GM18507 (cell line): Measurements from ENCODE around the gene GALR3.

Source experiments
- DNase-seq: peaks from one replicate; pipeline ENCODE4 v3.0.0; 2011; ENCODE audit warnings: low read depth; ENCODE audit not compliant: insufficient read length; ENCODE audit errors: extremely low spot score
- FAIRE-seq: peaks from 2 replicates; lab custom pipeline; 2011; peaks lifted over from hg19 to GRCh38; lab: Jason Lieb, UNC

The GALR3 gene

DNA sequence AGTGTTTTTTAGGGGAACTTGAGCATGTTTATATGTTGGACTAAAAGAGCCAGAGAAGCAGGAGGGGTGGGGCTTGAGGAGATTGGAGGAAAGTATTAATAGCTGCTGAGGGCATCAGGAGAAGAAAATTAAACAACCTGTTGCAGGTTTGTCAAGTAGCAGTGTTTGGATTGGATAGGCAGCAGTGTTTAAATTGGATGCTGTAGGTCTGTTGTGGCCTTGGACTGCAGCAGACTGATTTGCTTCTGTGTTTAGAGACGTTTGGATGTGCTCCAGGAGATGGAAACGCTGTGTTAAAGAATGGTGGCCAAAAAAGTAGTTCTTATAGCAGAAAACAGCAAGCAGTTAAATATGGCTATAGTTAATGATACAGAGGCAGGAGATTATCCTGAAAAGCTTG, 31.8 kb downstream of the GALR3 start:
- DNase-seq (no peak), FAIRE-seq (no peak)

DNA sequence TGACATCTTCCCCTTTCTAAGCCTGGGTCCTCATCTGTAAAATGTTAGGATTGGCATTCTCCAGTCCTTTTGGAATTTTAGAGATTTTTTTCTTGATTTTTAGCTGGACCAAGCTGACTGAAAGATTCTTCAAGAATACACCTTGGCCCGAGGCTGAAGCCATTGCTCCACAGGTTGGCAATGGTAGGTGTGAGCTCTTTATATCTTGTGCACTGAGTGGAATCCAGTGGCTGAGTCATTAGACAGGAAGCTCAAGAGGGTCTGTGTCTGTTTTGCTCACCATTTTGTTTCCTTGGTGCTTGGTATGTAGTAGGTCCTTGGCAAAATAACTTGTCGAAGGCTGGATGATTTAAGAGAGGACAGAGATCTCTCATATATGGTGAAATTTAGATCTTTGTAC, 32.3 kb downstream of the GALR3 start:
- DNase-seq, result no peak
- no peak for FAIRE-seq

DNA sequence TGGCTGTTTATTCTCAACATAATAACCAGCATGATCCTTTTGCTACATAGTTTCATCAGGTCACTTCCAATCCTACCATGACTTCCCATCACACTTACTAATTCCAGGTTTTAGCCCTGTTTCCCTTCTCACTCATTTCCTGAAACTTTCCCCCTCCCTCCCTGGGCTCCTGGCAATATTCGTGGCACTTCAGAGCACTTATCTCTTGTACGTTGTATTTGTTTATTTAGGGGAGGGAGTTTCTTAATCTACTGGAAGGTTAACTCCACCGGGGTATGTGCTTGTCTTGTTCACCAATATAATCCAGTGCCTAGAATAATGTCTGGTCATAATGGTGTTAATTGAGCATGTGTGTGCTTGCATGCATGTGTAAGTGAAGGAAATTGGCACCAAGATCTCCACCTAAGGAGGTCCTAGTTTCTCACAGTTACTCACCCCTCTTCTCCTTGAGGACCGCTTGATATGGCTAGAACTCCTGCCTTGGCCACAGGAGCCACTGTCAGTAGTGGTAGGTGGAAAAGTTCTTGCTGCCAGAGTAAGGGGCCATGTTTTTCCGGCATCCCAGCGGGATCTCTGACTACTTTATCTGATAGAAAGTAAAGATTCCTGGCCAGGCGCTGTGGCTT, 37.7 kb downstream of the GALR3 start:
- FAIRE-seq (no peak), DNase-seq (no peak)

DNA sequence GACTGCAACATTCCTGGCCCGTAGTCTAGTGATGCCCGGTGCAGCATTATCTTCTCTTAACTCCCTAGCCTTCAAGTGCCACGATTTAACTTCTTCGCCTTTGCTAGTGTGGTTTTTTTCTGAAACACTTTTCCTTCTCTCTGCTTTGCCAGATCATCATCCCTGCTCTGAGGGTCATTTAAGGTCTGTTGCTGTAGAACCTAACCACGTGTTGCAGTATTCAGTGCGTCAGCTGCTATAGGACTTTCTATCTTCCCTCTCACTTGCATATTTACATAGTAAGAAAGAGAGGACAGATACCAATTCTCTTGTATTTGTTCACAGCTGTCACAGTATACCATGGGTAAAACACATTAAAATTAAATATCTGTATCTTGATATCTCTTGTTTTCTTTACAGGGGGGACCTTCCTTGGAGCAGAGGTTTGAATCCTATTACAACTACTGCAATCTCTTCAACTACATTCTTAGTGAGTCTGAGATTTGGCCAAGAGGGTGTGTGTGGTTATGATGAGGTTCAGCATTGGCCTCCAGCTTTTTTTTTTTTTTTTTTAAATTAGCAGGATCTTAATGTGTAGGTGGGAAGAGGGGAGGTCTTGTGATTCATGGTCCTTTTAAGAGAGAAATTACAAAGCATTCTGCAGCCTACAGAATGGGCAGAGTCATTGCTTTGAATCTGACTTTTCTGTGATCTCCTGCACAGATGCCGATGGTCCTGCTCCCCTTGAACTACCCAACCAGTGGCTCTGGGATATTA, 39.6 kb downstream of the GALR3 start:
- FAIRE-seq, result no peak

DNA sequence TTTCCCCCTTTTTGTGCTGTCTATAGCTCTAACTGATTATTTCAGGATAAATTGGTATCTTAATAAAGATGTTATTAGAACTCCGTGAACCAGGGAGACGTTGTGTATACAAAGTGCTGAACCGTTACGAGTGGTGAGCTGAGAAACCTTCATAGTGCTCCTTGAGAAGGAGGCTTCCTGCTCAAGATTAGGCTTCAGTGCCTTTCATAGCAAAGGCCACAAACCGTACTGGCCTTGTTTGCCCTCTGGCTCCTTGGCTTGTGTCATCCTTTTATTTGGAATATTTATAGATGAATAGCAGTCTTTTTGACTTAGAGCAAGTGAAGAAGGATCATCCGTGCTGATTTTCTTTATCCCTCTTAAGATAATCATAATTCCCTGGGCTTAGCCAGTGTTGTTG, 42.3 kb downstream of the GALR3 start:
- FAIRE-seq (no peak), DNase-seq (no peak)

More for the DNA sequence above, 39.6 kb downstream of the GALR3 start:
- DNase-seq, result no peak

DNA sequence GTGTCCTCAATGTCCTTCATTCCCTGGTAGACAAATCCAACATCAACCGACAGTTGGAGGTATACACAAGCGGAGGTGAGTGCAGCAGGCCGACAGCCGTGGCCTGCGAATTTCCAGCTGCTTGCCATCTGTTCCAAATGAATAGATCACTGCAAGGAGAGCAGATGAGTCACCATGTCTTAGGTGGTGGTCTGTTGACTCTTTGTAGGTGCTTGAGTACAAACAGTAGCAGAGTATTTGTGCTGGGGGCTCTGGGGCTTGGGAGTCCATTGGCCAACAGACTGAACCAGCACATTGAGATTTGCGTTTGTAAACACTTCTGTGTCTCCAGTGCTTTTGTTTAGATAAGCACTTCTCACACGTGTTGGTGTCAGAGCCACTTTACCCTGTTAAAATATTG, 47.1 kb downstream of the GALR3 start:
- FAIRE-seq (no peak), DNase-seq (no peak)
